Common myeloid progenitor, CD34-positive (primary cell): ENCODE results near the gene LRRC3C.
A peak's percentile ranks its signal among the peaks of the same experiment; 100 is the strongest.
"Not testable (repeated sequence)": the region's sequence is repeated elsewhere in the genome, so short reads cannot be mapped to it uniquely, and the experiment has no call there.

Experiments
- CTCF ChIA-PET: fragments of 350-600 bp; sonication (Branson Sonifier 250); formaldehyde crosslinking; loops from one replicate; lab custom pipeline; 2021; ENCODE audit warnings: antibody characterized with exemption; lab: Charles Lee
- POLR2A ChIA-PET: fragments of 350-600 bp; sonication (Branson Sonifier 250); formaldehyde crosslinking; loops from one replicate; lab custom pipeline; 2021; ENCODE audit warnings: antibody characterized with exemption; lab: Charles Lee
- DNase-seq, 3 donors: peaks; one replicate each; pipeline versions ENCODE4 v3.0.0 to v3.0.0-alpha.2; 2013
- H3K27ac ChIP-seq, 2 experiments: 1 replicate in 1 of 2; 2 replicates in 1 of 2; pipeline ENCODE4 v1.7.0; 2013; ENCODE audit warnings: inconsistent platforms in 2 of 2, low read length in 2 of 2, mild to moderate bottlenecking in 2 of 2, low read depth in 1 of 2, moderate library complexity in 1 of 2; ENCODE audit not compliant: severe bottlenecking in 2 of 2, insufficient read depth in 1 of 2, poor library complexity in 1 of 2
- H3K27me3 ChIP-seq, 5 experiments: replicated peaks in 2 of 5; 1 replicate in 3 of 5; 2 replicates in 2 of 5; pipeline versions ENCODE4 v1.6.1 to v1.7.0; 2013; ENCODE audit warnings: low read length in 4 of 5, mild to moderate bottlenecking in 2 of 5, moderate library complexity in 2 of 5, inconsistent platforms in 1 of 5; ENCODE audit not compliant: insufficient read depth in 5 of 5, control insufficient read depth in 4 of 5
- H3K36me3 ChIP-seq, 4 experiments: 1 replicate in 2 of 4; 2 replicates in 2 of 4; pipeline versions ENCODE4 v1.6.1 to v1.7.0; 2013; ENCODE audit warnings: low read length in 3 of 4, control low read depth in 1 of 4, mild to moderate bottlenecking in 1 of 4; ENCODE audit not compliant: control insufficient read depth in 4 of 4, insufficient read depth in 4 of 4
- H3K4me1 ChIP-seq, 4 experiments: 1 replicate in 3 of 4; 2 replicates in 1 of 4; pipeline versions ENCODE4 v1.6.1 to v1.7.1; 2013; ENCODE audit warnings: low read length in 3 of 4, mild to moderate bottlenecking in 3 of 4, control low read depth in 1 of 4, inconsistent platforms in 1 of 4, moderate library complexity in 1 of 4; ENCODE audit not compliant: control insufficient read depth in 4 of 4, insufficient read depth in 4 of 4; ENCODE audit errors: control extremely low read depth in 1 of 4
- H3K4me3 ChIP-seq, 7 experiments: 1 replicate in 4 of 7; 2 replicates in 3 of 7; pipeline versions ENCODE4 v1.5.1 to v1.7.0; 2013; ENCODE audit warnings: mild to moderate bottlenecking in 7 of 7, low read length in 6 of 7, moderate library complexity in 6 of 7, inconsistent platforms in 2 of 7, low read depth in 2 of 7, control low read depth in 1 of 7; ENCODE audit not compliant: insufficient read depth in 4 of 7, control insufficient read depth in 1 of 7; ENCODE audit errors: extremely low read depth in 1 of 7
- H3K9me3 ChIP-seq, 5 experiments: 1 replicate in 4 of 5; 2 replicates in 1 of 5; pipeline versions ENCODE4 v1.6.1 to v1.7.1; 2013; ENCODE audit warnings: low read length in 4 of 5, mild to moderate bottlenecking in 2 of 5, inconsistent platforms in 1 of 5, low read depth in 1 of 5, moderate library complexity in 1 of 5; ENCODE audit not compliant: control insufficient read depth in 4 of 5, insufficient read depth in 2 of 5; ENCODE audit errors: control extremely low read depth in 1 of 5
- WGBS: methylation state at CpG from one replicate; pipeline ENCODE4 v1.1.5; 2013; ENCODE audit not compliant: insufficient coverage; 5-methylcytosine and 5-hydroxymethylcytosine counted together

LRRC3C gene

GRCh38 chr17:39899215-39899614 is 28.3 kb upstream of the LRRC3C start:
- Histone ChIP-seq H3K27me3 (no peaks in the 10 kb centered on the region), H3K27ac (no peak overlapping the region), H3K9me3 (no peaks in the 10 kb centered on the region), H3K4me3 (no peak overlapping the region), H3K36me3 (no peaks in the 10 kb centered on the region), H3K4me1 (peaks cover 8 to 28% (median 20%) of the 10 kb centered on the region in 4 experiments)
- no peak for DNase-seq
- ChIA-PET POLR2A (no interaction called here), CTCF (interaction anchor here (1.1 kb wide), 1 partner anchor 41 kb away, joined by 4 read pairs; no protein-coding TSS in a partner anchor)

- H3K27ac ChIP-seq, DNase-seq, H3K36me3 ChIP-seq, H3K4me3 ChIP-seq, H3K9me3 ChIP-seq, POLR2A ChIA-PET, H3K27me3 ChIP-seq: not testable (repeated sequence)
- H3K4me1 ChIP-seq: peaks cover 8 to 32% (median 16%) of the 10 kb centered on the region in 4 experiments
- CTCF ChIA-PET: interaction anchor here (1.2 kb wide), 1 partner anchor 16 kb away, joined by 4 read pairs; the partner anchor contains the start of gene GSDMB
- WGBS: no CpG with 5 or more reads among the region's 2 CpGs
Observed at GRCh38 chr17:39902027-39902426, 25.5 kb upstream of the LRRC3C start.

GRCh38 chr17:39903158-39903884 is 24.2 kb upstream of the LRRC3C start:
- Histone ChIP-seq H3K4me3 (peak overlapping the region in 3 of 7 experiments; percentile 26 to 48 (median 44)), H3K9me3 (no peaks in the 10 kb centered on the region), H3K27me3 (no peaks in the 10 kb centered on the region), H3K4me1 (peaks cover 8 to 32% (median 16%) of the 10 kb centered on the region in 4 experiments), H3K27ac (no peak overlapping the region), H3K36me3 (no peaks in the 10 kb centered on the region)
- ChIA-PET CTCF (interaction anchor here (1.0 to 1.5 kb wide), 2 partner anchors 23 to 30 kb away, joined by 3 read pairs; no protein-coding TSS in a partner anchor), POLR2A (no interaction called here)
- 33% methylated on average over 1 of the region's 4 CpGs for WGBS
- peak; percentile 56 to 83 (median 75) for DNase-seq

- 100% methylated on average over 3 of the region's 3 CpGs for WGBS
- ChIA-PET POLR2A (no interaction called here), CTCF (interaction anchor here (1.0 to 1.5 kb wide), 3 partner anchors 9 to 113 kb away, joined by 3 to 4 read pairs (median 3); no protein-coding TSS in a partner anchor)
- Histone ChIP-seq H3K27ac (no peak overlapping the region), H3K27me3 (no peaks in the 10 kb centered on the region), H3K36me3 (peaks cover 0 to 6% (median 0%) of the 10 kb centered on the region in 4 experiments), H3K4me1 (peaks cover 8 to 32% (median 16%) of the 10 kb centered on the region in 4 experiments), H3K9me3 (no peaks in the 10 kb centered on the region), H3K4me3 (no peak overlapping the region)
- DNase-seq: no peak
Observed at GRCh38 chr17:39904990-39905288, 22.6 kb upstream of the LRRC3C start.

GRCh38 chr17:39908789-39909352 is 18.7 kb upstream of the LRRC3C start:
- peaks cover 0 to 17% (median 4%) of the 10 kb centered on the region in 4 experiments for H3K4me1 ChIP-seq
- ChIA-PET CTCF (interaction anchor here (1.0 to 1.1 kb wide), 2 partner anchors 11 to 31 kb away, joined by 3 to 4 read pairs; no protein-coding TSS in a partner anchor), POLR2A (no interaction called here)
- no peaks in the 10 kb centered on the region for H3K9me3 ChIP-seq
- H3K27ac ChIP-seq: no peak overlapping the region
- WGBS: 100% methylated on average over 6 of the region's 6 CpGs
- peaks cover 0 to 13% (median 0%) of the 10 kb centered on the region in 4 experiments for H3K36me3 ChIP-seq
- no peak for DNase-seq
- no peak overlapping the region for H3K4me3 ChIP-seq
- no peaks in the 10 kb centered on the region for H3K27me3 ChIP-seq

GRCh38 chr17:39913989-39914388 is 13.5 kb upstream of the LRRC3C start:
- DNase-seq: no peak
- Histone ChIP-seq H3K27ac (no peak overlapping the region), H3K9me3 (no peaks in the 10 kb centered on the region), H3K4me3 (no peak overlapping the region), H3K27me3 (no peaks in the 10 kb centered on the region), H3K36me3 (peaks cover 6 to 11% (median 7%) of the 10 kb centered on the region in 4 experiments), H3K4me1 (no peaks in the 10 kb centered on the region)
- WGBS: 88% methylated on average over 3 of the region's 3 CpGs
- CTCF ChIA-PET: no interaction called here
- POLR2A ChIA-PET: no interaction called here

GRCh38 chr17:39915559-39915958 is 12.0 kb upstream of the LRRC3C start:
- H3K27me3 ChIP-seq: no peaks in the 10 kb centered on the region
- H3K27ac ChIP-seq: no peak overlapping the region
- DNase-seq: no peak
- H3K4me1 ChIP-seq: peaks cover 0 to 4% (median under 1%) of the 10 kb centered on the region in 4 experiments
- ChIA-PET CTCF (interaction anchor here (1.3 kb wide), 1 partner anchor 43 kb away, joined by 4 read pairs; no protein-coding TSS in a partner anchor), POLR2A (no interaction called here)
- H3K9me3 ChIP-seq: no peaks in the 10 kb centered on the region
- no peak overlapping the region for H3K4me3 ChIP-seq
- 95% methylated on average over 2 of the region's 4 CpGs for WGBS
- H3K36me3 ChIP-seq: peaks cover 10 to 18% (median 15%) of the 10 kb centered on the region in 4 experiments
